ENCODE measurements around the gene NAT14.

NAT14 gene

DNA sequence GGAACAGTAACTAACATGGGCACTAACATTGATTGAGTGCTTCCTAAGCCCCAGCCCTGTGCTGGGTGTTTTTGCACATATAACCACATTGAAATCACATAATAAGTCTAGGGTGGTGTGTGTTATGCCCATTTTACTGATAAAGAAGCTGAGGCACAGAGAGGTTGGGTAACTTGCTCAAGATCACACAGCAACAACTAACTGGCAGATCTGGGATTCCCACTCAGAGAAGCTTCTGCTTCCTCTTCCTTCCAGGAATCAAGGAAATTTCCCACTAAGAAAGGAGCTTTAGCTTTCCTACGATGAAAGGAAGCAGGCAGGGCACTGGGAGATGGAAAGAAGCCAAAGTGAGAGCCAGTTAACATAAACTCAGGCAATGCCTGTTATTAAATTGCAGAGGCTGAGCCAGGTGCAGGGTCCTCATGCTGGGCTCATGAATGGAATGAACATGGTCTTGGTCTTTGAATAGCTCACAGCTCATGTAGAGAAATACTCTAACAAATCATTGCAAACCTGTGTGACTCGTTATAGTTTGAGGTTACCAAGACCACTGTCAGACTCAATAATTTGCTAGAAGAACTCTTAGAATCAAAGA lies 13.4 kb downstream of the NAT14 start:
- in situ Hi-C loops (cut with MboI; ENCODE audit: low sequenced_read_pairs) = no loop called here

DNA sequence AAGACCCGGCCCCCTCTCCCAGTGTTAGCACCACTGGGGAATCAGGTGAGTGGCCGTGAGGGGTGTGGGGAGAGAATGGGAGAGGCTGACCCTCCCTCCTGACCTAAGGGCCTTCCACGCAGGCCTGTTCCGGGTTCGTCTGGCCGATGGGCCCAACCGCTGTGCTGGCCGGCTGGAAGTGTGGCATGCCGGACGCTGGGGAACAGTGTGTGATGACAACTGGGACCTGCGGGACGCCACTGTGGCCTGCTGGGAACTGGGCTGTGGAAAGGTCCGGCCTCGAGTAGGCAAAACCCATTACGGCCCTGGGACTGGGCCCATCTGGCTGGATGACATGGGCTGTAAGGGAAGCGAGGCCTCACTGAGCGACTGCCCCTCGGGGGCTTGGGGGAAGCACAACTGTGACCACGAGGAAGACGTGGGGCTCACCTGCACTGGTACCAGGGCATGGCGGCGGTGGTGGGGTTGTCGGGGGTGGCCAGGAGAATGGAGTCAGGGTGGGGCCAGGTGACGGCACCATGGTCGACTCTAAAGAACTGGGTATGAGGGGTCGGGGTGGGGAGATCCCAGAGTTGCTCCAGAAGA lies 15.5 kb downstream of the NAT14 start:
- in situ Hi-C loops (cut with MboI; ENCODE audit: low sequenced_read_pairs) = no loop called here

DNA sequence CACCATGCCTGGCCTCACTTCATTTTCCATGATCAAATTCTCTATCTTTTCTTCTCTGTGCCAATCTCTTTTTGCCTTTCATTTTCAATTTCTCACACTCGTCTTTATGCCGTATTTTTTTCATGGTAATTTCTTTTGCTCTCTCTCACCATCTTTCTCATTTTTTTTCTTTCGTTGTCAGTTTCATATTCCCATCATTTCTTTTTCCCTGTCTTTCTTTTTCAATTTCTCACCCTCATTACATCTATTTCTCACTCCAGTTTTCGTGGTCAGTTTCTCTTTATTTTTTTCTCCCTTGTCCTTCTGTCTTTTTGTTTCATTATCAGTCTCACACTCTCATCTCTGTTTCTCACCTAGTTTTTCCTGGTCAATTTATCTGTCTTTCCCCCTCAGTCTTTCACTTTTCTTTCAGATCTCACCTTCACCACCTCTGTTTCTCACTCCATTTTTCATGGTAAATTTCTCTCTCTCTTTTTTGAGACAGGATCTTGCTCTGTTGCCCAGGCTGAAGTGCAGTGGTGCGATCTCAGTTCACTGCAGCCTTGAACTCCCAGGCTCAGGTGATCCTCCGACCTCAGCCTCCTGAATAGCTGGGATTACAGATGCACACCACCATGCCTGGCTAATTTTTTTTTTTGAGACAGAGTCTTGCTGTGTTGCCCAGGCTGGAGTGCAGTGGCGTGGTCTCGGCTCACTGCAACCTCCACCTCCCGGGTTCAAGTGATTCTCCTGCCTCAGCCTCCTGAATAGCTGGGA lies 17.4 kb downstream of the NAT14 start:
- in situ Hi-C loops (cut with MboI; ENCODE audit: low sequenced_read_pairs) = no loop called here

DNA sequence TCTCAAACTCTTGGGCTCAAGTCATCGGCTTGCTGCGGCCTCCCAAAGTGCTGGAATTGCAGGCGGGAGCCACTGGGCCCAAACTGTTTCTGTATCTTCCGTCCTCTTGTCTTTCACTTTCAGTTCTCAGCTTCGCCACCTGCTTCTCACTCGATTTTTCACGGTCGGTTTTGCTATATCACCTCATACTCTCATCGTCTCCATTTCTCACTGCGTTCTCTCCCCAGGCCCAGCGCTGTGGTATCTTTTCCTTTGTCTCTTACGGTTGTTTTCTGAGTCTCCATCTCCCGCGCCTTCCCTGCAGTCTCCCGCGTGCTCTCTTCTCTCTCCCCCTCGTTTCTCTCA lies 18.1 kb downstream of the NAT14 start:
- in situ Hi-C loops (cut with MboI; ENCODE audit: low sequenced_read_pairs) = no loop called here

DNA sequence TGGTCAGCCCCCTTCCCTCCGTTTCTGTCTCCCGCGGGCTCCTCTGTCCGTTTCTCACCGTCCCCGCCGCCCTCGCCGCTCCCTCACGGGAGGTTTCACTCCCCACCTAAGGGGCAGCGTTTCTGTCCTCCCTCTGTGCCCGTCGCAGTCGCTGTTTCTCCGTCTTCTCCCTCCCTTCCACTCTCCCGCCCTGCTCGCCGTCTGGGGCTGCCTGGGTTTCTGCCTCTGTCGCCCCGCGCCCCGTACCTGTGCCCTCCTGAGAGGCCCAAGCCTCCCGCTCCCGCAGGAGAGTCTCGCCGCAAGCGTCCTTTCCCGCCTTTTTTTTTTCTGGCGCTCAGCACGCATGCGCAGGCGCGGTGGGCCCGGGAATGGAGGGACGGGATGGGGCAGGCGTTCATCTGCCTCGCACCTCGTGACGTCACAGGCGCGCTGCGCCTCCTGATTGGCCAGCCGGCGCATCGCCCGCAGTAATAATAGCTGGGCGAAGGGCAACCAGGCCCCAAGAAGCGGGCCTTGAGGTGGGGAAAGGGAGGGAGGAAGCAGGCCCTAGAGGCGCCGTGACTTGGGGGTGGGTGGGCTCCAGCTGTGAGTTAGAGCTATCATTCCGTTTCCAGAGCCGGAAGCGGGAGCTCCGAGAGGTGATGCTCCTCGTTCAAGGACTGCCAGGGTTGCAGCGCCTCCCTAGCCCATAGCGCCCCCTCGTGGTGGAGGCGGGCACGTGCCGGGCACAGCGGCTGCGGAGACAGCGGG lies 18.7 kb downstream of the NAT14 start:
- in situ Hi-C loops (cut with MboI; ENCODE audit: low sequenced_read_pairs) = no loop called here

DNA sequence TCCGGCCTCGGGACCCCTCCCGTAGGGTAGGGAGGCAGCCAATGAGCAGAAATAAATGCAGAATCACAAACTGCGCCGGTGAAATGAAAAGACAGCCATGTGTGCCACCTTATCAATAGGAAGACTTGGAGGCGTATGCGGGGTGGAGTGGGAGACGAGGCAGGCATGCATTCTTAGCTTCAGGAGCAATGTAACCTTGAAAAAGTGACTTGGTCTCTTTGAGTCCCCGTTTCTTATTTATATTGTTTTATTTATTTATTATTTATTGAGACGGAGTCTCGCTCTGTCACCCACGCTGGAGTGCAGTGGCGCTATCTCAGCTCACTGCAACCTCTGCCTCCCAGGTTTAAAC lies 19.2 kb downstream of the NAT14 start:
- in situ Hi-C loops (cut with MboI; ENCODE audit: low sequenced_read_pairs) = no loop called here

DNA sequence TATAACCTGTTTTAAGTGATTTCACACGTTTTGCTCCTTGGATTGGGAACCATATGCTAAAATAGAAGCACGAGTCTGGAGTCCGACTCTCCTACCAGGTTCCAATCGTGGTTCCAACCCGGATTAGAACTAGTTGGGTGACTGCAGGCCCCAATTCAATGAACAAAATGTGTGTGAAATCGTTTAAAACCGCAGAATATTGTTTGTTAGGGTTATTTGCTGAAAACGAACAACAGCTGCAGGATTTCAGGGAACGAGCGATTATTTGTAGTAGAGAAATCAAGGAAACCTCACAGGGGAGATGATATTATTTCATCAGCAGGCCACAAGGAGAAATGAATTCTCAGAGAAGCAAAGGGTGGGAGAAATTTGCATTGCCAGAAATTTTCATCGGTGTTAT lies 20.0 kb downstream of the NAT14 start:
- in situ Hi-C loops (cut with MboI; ENCODE audit: low sequenced_read_pairs) = no loop called here

DNA sequence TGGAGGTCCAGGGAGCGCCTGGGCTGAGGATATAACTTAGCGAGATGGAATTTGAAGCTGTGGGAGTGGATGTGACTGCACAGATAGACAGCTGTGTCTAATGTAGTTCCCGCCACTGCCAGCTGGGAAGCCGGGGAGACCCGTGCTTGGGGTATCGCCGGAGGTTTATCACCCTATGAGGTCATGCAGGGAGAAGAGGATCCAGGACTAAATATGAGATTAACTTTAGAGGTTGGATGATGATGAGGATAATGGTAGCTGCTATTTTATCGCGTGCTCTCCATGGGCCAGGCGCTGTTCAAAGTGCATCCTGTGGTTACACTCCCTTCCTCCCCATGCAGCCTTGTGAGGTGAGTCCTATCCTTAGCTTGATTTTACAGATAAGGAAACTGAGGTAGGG lies 23.1 kb downstream of the NAT14 start:
- in situ Hi-C loops (cut with MboI; ENCODE audit: low sequenced_read_pairs) = no loop called here

DNA sequence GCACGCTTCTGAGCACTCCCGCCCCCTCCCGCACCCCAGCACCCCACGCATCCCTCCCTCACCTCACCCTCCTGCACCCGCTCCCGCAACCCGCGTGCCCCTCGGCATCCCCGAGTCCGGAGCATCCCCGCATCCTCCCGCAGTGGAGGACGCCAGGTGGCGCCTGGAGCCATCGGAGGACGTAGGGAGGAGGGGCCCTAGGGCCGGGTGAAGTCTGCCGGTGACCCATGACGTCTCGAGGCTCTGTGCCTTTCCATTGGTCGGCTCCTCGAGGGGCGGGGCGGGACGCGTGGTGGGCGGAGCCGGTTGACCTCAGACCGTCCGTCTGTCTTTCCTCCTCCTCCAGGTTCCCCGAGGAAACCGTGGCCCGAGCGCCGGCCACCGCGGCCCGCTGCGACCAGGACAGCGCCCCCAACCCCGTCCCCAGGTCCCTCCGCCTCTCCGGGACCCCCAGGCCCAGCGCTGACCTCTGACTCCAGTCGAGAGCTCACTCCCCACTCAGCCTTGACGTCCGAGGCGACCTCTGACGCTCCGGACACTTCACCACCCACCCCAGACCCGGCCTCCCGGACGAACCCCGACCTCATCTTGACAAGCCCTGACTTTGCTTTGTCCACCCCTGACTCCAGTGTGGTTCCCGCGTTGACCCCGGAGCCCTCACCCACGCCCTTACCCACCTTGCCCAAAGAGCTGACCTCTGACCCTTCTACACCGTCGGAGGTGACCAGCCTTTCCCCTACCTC lies 32.1 kb downstream of the NAT14 start:
- in situ Hi-C loops (cut with MboI; ENCODE audit: low sequenced_read_pairs) = no loop called here

DNA sequence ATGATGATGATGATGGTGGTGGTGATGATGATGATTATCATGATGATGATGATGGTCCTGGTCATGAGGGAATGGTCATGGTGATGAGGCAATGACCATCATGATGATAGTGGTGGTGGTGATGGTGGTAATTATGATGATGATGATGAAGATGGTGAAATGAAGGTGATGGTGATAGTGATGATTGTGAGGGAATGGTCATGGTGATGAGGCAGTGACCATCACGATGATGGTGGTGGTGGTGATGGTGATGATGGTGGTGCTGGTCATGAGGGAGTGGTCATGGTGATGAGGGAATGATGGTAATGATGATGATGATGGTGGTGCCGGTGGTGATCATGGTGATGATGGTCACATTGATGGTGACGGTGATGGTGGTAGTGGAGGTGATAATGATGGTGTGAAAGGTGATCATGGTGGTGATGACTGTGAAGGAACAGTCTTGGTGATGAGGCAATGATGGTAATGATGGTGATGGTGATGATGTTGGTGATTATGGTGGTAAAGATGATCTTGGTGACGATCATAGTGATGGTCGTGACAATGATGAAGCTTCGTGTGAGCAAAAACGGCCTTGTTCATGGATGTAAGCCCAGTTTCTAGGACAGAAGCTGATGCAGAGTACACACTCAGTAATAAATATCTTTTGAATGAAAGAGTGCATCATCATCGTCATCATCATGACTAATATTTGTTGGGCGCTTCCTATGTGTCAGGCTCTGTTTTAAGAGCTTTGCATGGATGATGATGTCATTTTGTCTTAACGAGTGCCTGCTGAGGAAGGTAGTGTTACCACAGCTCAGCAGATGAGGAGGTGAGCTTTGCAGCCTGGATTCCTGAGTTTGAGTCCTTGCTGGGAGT lies 34.7 kb downstream of the NAT14 start:
- in situ Hi-C loops (cut with MboI; ENCODE audit: low sequenced_read_pairs) = no loop called here

DNA sequence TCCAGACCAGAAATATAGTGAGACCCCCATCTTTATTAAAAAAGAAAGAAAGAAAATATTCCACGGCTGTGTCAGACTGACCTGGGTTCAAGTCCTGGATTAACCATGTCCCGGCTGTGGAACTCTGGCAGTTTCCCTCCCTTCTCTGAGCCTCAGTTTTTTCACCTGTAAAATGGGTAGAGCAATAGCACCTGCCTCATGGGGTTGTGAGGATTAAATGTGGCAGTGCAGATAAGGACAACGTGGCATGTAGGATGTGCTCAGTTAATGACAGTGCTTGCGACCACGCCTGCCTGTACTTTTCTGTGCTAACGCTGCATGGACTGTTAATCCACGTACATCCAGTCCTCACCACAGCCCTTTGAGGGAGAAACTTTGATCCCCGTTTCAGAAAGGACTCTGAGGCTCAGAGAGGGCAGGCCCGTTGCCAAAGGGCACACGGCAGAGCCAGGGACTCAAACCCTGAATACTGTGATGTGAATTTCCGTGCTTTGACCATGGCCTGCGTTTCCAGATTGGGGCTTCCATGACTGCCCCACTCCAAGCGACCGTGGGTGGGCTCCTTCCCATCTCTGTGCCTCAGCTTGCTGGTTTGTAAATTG lies 35.8 kb downstream of the NAT14 start:
- in situ Hi-C loops (cut with MboI; ENCODE audit: low sequenced_read_pairs) = no loop called here

DNA sequence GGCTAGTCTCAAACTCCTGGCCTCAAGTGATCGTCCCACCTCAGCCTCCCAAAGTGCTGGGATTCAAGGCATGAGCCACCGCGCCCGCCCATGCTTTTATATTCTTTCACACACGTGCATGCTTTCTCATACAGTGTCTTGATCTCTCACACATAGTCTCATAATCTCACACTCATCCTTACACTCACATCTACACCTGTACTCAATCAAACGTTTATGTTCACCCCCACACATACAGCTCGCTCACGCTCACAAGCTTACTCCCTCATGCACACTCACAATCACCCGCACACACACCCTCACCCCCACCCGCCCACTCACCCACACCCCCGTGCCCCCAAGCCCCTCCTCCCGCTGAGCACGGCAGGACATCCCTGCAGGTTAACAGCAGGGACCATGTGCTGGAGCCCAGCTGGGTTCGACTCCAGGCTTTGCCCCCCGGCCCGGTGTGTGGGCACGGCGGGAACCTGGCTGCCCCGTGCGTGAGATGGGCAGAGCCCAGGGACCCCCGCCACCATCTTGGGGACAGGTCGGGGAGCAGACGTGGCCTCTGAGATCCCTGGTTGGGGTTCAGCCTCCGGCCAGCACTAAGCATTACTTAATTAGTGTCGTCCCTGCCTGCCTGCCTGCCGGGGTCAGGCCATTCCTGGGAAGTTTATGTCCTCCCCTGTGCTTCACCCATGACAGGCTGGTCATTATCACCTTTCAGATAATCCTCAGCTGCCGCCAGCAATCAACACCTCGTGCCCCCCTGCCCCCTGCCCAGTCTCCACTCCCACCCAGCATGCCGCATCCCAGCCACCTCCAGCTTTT lies 40.5 kb downstream of the NAT14 start:
- in situ Hi-C loops (cut with MboI; ENCODE audit: low sequenced_read_pairs) = no loop called here

DNA sequence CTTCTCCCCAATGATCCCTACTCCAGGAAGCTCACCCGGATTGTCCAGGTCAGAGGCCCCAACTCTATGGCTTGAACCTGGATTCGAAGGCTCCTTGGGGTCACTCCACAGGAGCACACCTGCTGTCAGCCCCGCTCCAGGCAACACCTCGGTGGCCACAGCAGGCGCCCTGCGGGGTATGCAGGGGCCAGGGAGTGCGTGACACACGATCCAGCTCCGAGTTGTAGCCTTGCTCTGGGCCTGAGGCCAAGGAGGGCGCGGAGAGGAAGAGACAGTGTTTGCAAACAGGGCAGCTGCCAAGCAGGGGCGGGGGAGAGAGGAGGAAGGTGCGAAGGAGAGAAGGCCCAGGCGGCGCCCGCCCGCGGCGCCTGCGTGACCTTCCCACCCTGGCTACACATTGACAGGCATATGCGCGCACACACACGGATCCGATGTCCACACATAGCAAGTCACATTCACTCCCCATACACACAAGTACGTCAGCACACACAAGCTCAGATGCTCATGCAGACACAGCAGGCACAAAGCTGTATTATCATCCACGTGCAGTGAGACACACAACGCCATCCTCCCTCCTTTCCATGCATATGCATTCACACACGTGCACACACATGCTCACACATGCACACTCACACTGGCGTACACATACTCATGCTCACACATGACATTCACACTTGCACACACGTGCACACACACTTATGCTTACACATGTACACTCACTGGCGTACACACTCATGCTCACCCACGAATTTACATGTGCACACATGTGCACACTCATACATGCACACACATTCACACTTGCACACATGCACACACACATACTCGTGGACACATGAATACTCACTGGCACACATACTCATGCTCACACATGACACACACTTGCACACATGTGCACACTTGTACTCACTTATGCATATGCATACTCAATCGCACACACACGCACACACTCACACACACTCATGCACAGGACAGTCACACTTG lies 41.5 kb downstream of the NAT14 start:
- in situ Hi-C loops (cut with MboI; ENCODE audit: low sequenced_read_pairs) = no loop called here

DNA sequence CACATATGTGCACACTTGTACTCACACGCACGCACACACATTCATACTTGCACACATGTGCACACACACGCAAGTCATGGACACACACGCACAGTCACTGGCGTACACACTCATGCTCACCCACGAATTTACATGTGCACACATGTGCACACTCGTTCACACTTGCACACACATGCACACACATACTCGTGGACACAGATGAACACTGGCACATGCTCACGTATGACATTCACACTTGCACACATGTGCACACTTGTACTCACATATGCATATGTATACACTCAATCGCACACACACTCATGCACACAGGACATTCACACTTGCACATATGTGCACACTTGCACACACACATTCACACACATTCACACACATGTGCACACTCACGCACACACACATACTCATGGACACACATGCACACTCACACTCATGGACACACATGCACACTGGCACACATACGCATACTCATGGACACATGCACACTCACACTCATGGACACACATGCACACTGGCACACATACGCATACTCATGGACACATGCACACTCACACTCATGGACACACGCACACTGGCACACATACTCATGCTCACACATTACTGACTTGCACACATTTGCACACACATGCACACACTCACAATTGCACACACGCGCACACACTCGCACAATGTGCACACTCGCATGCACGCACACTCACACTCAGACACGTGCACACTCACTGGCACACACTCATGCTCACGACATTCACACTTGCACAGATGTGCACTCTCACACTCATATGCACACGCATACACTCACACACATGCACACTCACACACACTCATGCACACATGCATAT lies 42.4 kb downstream of the NAT14 start:
- in situ Hi-C loops (cut with MboI; ENCODE audit: low sequenced_read_pairs) = no loop called here

DNA sequence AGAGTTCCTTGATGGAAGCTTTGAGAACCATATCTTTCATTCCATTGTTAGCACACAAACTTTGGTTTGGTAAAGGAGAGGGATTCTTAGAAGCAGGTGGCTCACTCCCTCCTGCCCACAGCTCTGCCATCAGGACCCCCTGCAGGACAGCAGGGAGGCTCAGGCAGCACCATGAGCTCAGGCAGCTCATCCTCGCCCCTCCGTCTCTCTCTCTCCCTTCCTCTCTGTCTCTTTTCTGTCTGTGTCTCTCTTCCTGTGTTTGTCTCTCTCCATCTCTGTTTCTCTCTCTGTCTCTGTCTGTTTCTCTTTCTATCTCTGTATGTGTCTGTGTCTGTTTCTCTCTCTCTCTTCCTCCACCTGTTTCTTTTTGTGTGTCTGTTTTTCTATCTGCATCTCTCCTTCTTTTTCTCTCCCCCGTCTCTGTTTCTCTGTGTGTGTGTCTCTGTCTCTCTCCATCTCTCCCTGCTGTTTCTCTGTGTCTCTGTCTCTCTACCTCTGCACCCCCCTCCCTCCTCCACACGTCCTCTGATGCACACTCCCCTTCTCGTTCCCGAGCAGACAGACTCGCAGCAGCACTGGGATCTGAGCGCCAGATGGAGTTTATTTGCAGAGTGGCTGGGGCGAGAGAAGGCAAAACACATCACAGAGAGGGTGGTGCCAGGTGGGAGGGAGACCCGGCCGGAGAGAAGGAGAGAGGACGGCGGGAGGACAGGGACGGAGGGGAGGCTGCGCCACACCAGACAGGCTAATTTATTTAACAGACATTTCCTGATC lies 43.2 kb downstream of the NAT14 start:
- in situ Hi-C loops (cut with MboI; ENCODE audit: low sequenced_read_pairs) = no loop called here

DNA sequence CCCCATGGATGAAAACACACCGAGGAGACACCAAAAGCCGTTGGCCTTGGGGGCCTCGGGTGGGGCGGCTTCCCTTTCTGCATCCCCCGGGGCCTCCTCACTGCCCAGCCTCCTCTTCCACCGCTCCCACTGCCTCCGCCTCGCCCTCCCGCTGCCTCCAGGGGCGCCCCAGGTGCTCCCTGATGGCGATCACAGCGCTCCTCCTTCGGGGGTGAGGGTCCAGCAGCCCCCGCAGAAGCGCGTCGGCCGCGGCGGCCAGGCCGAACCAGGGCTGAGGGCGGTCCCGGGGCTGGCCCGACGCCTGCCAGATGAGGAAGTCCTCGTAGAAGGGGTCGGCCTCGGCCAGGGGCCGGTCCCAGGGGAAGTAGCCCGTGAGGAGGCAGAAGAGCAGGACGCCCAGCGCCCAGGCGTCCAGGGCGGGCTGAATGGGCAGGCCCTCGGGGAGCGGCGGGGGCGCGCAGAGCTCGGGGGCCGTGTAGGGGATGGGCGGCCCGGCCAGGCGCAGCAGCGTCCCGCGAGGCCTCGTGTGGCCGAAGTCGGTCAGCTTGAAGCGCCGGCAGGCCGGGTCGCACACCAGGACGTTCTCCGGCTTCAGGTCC lies 44.7 kb downstream of the NAT14 start:
- in situ Hi-C loops (cut with MboI; ENCODE audit: low sequenced_read_pairs) = no loop called here

Data from hTERT RPE-1 (cell line).